Suprapubic skin (tissue), 4 donors: ENCODE data around the gene EIF2AK3. TPM values are rescaled to one million over a fixed set of nuclear protein-coding genes. Genes with fewer than 3 reads are reported as not detected.
A peak's percentile ranks its signal among the peaks of the same experiment; 100 is the strongest.

Experiments
- DNase-seq, 2 donors: peaks; one replicate each; pipeline ENCODE4 v3.0.0-alpha.2; 2019; ENCODE audit warnings: low spot score in 2 of 2
- H3K27ac ChIP-seq: fragments of 200-600 bp; sonication (generic); one replicate; pipeline ENCODE4 v1.5.1; 2019
- H3K27me3 ChIP-seq: fragments of 200-600 bp; sonication (generic); one replicate; pipeline ENCODE4 v1.5.1; 2019
- H3K36me3 ChIP-seq: fragments of 200-600 bp; sonication (generic); one replicate; pipeline ENCODE4 v1.5.1; 2019
- H3K4me1 ChIP-seq: fragments of 200-600 bp; sonication (generic); one replicate; pipeline ENCODE4 v1.5.1; 2019
- H3K4me3 ChIP-seq: fragments of 200-600 bp; sonication (generic); one replicate; pipeline ENCODE4 v1.5.1; 2019; ENCODE audit warnings: mild to moderate bottlenecking
- H3K9me3 ChIP-seq: fragments of 200-600 bp; sonication (generic); one replicate; pipeline ENCODE4 v1.5.1; 2019
- EP300 ChIP-seq: sonication (generic); formaldehyde crosslinking; IDR thresholded peaks from one replicate; pipeline ENCODE4 v1.6.1; 2017; ENCODE audit warnings: antibody characterized with exemption
- POLR2A ChIP-seq, 2 donors: fragments of 450-650 bp; IDR thresholded peaks; one replicate each; pipeline ENCODE4 v1.6.1; 2017; ENCODE audit warnings: antibody characterized with exemption in 2 of 2, mild to moderate bottlenecking in 2 of 2, moderate library complexity in 2 of 2
- POLR2AphosphoS5 ChIP-seq, 3 donors: sonication (generic); formaldehyde crosslinking; IDR thresholded peaks; one replicate each; pipeline ENCODE4 v1.6.1; 2017; ENCODE audit warnings: antibody characterized with exemption in 3 of 3
- WGBS: methylation state at CpG from one replicate; pipeline ENCODE4 v1.1.5; 2018; 5-methylcytosine and 5-hydroxymethylcytosine counted together
- total RNA-seq, 4 donors: library from RNA; depleted of rRNA; stranded (reverse); fragments of >200 nt; gene quantifications; one replicate each; pipeline ENCODE4 v1.1.0, GENCODE V29; 2016
- TF ChIP-seq, protein P1 (sequence below), 2 donors: fragments of 200-600 bp in 1 of 2; fragments of 450-650 bp in 1 of 2; sonication (generic) in 1 of 2; IDR thresholded peaks; one replicate each; pipeline ENCODE4 v1.5.1; 2016 to 2019; ENCODE audit warnings: antibody characterized with exemption in 2 of 2, mild to moderate bottlenecking in 1 of 2, moderate library complexity in 1 of 2

The EIF2AK3 gene
- total RNA-seq, 4 donors from 2014 or later, result 23.4 to 30.2 (median 23.9) TPM

GRCh38 chr2:88607416-88607815 is 19.8 kb downstream of the EIF2AK3 start:
- H3K4me3 ChIP-seq, result no peak overlapping the region
- H3K36me3 ChIP-seq, result no peaks in the 10 kb centered on the region
- H3K27ac ChIP-seq, result no peak overlapping the region
- TF ChIP-seq POLR2A (IDR thresholded peaks at IDR 0.05) (no peak), POLR2AphosphoS5 (IDR thresholded peaks at IDR 0.05) (no peak), EP300 (no peak)
- TF ChIP-seq, protein P1, sequence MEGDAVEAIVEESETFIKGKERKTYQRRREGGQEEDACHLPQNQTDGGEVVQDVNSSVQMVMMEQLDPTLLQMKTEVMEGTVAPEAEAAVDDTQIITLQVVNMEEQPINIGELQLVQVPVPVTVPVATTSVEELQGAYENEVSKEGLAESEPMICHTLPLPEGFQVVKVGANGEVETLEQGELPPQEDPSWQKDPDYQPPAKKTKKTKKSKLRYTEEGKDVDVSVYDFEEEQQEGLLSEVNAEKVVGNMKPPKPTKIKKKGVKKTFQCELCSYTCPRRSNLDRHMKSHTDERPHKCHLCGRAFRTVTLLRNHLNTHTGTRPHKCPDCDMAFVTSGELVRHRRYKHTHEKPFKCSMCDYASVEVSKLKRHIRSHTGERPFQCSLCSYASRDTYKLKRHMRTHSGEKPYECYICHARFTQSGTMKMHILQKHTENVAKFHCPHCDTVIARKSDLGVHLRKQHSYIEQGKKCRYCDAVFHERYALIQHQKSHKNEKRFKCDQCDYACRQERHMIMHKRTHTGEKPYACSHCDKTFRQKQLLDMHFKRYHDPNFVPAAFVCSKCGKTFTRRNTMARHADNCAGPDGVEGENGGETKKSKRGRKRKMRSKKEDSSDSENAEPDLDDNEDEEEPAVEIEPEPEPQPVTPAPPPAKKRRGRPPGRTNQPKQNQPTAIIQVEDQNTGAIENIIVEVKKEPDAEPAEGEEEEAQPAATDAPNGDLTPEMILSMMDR (IDR thresholded peaks at IDR 0.05), result no peak
- no peak for DNase-seq
- peaks cover 21% of the 10 kb centered on the region for H3K4me1 ChIP-seq
- no peaks in the 10 kb centered on the region for H3K9me3 ChIP-seq
- no peaks in the 10 kb centered on the region for H3K27me3 ChIP-seq
- 85% methylated on average over 2 of the region's 2 CpGs for WGBS

DNA sequence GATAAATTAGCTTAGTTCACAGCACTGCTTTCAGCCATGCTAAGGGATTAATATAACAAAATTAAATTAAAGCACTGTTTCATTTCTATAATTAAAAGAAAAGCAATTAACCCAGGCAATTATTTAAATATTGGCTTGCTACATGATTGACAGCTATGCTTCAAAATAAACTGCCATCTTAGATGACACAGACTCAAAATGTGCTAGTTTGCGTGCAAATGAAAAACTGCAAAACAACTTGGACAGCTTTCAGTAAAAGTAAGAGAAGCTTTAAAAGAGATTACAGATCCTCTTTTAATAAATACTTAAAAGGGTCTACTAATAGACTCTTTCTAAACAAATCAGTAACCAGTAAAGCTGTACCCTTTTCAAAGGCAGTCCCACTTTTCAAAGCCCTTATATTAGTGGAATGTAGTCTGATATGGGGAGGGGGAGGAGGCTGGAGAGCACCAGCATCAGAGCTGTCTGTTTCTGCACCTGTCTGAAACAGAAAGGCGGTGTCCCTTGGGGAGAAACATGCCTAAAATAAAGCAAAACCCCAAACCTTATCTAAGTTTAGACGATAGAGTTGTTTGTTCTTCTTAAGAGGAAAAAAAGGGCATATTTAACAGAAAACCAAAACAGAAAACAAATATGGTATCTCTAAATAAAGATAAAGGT is 20.8 kb downstream of the EIF2AK3 start:
- no peaks in the 10 kb centered on the region for H3K27me3 ChIP-seq
- H3K4me1 ChIP-seq, result peaks cover 21% of the 10 kb centered on the region
- DNase-seq, result no peak
- no peaks in the 10 kb centered on the region for H3K9me3 ChIP-seq
- TF ChIP-seq, protein P1 (IDR thresholded peaks at IDR 0.05), result no peak
- no peak for TF ChIP-seq EP300
- no peak for TF ChIP-seq POLR2A (IDR thresholded peaks at IDR 0.05)
- TF ChIP-seq POLR2AphosphoS5 (IDR thresholded peaks at IDR 0.05), result no peak
- 79% methylated on average over 3 of the region's 3 CpGs for WGBS
- no peak overlapping the region for H3K27ac ChIP-seq
- H3K36me3 ChIP-seq, result no peaks in the 10 kb centered on the region
- H3K4me3 ChIP-seq, result no peak overlapping the region

DNA sequence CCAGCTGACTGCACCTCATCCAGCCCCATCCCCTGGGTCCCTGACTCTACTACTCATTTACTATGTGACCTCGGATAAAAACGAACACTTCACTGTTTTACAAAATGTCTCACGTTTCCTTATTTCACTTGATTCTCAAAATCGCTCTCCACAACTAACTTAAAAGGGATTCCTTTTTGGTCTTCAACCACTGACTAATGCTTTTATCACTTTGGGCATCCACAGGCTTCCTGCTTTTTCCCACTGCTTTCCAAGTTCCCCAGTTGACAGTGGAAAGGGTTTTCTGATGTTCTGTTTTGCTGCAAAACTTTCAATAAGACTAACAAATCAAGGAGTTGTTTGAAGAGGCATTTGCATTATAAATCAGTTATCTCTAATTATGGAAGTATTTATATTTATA is 24.1 kb downstream of the EIF2AK3 start:
- Histone ChIP-seq H3K4me3 (no peak overlapping the region), H3K27ac (peak overlapping the region; percentile 10), H3K27me3 (no peaks in the 10 kb centered on the region), H3K9me3 (no peaks in the 10 kb centered on the region), H3K36me3 (no peaks in the 10 kb centered on the region), H3K4me1 (peaks cover 27% of the 10 kb centered on the region)
- no peak for DNase-seq
- WGBS, result 86% methylated on average over 4 of the region's 4 CpGs
- TF ChIP-seq EP300 (no peak), POLR2AphosphoS5 (IDR thresholded peaks at IDR 0.05) (no peak), POLR2A (IDR thresholded peaks at IDR 0.05) (no peak)
- TF ChIP-seq, protein P1 (IDR thresholded peaks at IDR 0.05), result no peak

- no peak for TF ChIP-seq EP300
- TF ChIP-seq, protein P1 (IDR thresholded peaks at IDR 0.05), result no peak
- TF ChIP-seq POLR2AphosphoS5 (IDR thresholded peaks at IDR 0.05), result no peak
- TF ChIP-seq POLR2A (IDR thresholded peaks at IDR 0.05), result no peak
- 92% methylated on average over 4 of the region's 4 CpGs for WGBS
- DNase-seq, result no peak
These were observed 25.2 kb downstream of the EIF2AK3 start for GRCh38 chr2:88602022-88602421.

GRCh38 chr2:88601286-88601685 is 26.0 kb downstream of the EIF2AK3 start:
- Histone ChIP-seq H3K9me3 (no peaks in the 10 kb centered on the region), H3K4me1 (peaks cover 24% of the 10 kb centered on the region), H3K4me3 (no peak overlapping the region), H3K27ac (no peak overlapping the region), H3K36me3 (no peaks in the 10 kb centered on the region), H3K27me3 (no peaks in the 10 kb centered on the region)
- TF ChIP-seq POLR2A (IDR thresholded peaks at IDR 0.05) (no peak), EP300 (no peak), POLR2AphosphoS5 (IDR thresholded peaks at IDR 0.05) (no peak)
- TF ChIP-seq, protein P1 (IDR thresholded peaks at IDR 0.05), result no peak
- DNase-seq, result no peak
- 86% methylated on average over 2 of the region's 2 CpGs for WGBS

More at GRCh38 chr2:88602022-88602421, 25.2 kb downstream of the EIF2AK3 start:
- no peaks in the 10 kb centered on the region for H3K27me3 ChIP-seq
- H3K4me1 ChIP-seq, result peaks cover 24% of the 10 kb centered on the region
- no peaks in the 10 kb centered on the region for H3K9me3 ChIP-seq
- no peaks in the 10 kb centered on the region for H3K36me3 ChIP-seq
- no peak overlapping the region for H3K4me3 ChIP-seq
- peak overlapping the region; percentile 10 for H3K27ac ChIP-seq
